HEK293T (cell line): ENCODE data around the gene AGAP1.

Source experiments
- CTCF ChIA-PET: fragments of 350-600 bp; formaldehyde crosslinking; extraction: SDS; loops from one replicate; lab custom pipeline; 2021; ENCODE audit warnings: antibody characterized with exemption, inconsistent platforms; lab: Yijun Ruan, JAX
- POLR2A ChIA-PET: fragments of 350-600 bp; formaldehyde crosslinking; extraction: SDS; loops from one replicate; lab custom pipeline; 2020; ENCODE audit warnings: antibody characterized with exemption, inconsistent platforms; lab: Yijun Ruan, JAX
- DNase-seq: peaks from one replicate; pipeline ENCODE4 v3.0.0; 2012; ENCODE audit warnings: mixed read lengths; ENCODE audit errors: extremely low spot score
- ARNT ChIP-seq: fragments of 450-650 bp; IDR thresholded peaks from 2 replicates; pipeline ENCODE4 v1.6.1; 2017; ENCODE audit warnings: mild to moderate bottlenecking
- BHLHE40 ChIP-seq: fragments of 450-650 bp; IDR thresholded peaks from 2 replicates; pipeline ENCODE4 v1.6.1; 2016; ENCODE audit warnings: mild to moderate bottlenecking, moderate library complexity, borderline replicate concordance
- CTBP1 ChIP-seq: fragments of 450-650 bp; IDR thresholded peaks from 2 replicates; pipeline ENCODE4 v1.6.1; 2016; ENCODE audit warnings: borderline replicate concordance
- ELF4 ChIP-seq: fragments of 450-650 bp; IDR thresholded peaks from 2 replicates; pipeline ENCODE4 v1.6.1; 2017; ENCODE audit warnings: antibody characterized with exemption
- FOXA1 ChIP-seq: fragments of 450-650 bp; IDR thresholded peaks from 2 replicates; pipeline ENCODE4 v1.6.1; 2016; ENCODE audit warnings: mild to moderate bottlenecking
- FOXK2 ChIP-seq: fragments of 450-650 bp; IDR thresholded peaks from 2 replicates; pipeline ENCODE4 v1.6.1; 2016; ENCODE audit warnings: mild to moderate bottlenecking
- FOXM1 ChIP-seq: fragments of 450-650 bp; IDR thresholded peaks from 2 replicates; pipeline ENCODE4 v1.6.1; 2017; ENCODE audit warnings: mild to moderate bottlenecking, borderline replicate concordance
- HDGF ChIP-seq: fragments of 450-650 bp; IDR thresholded peaks from 2 replicates; pipeline ENCODE4 v1.6.1; 2017; ENCODE audit warnings: antibody characterized with exemption, borderline replicate concordance
- L3MBTL2 ChIP-seq: fragments of 450-650 bp; conservative IDR thresholded peaks from 2 replicates; pipeline ENCODE4 v1.6.1; 2016; ENCODE audit warnings: mild to moderate bottlenecking
- LEF1 ChIP-seq: fragments of 450-650 bp; IDR thresholded peaks from 2 replicates; pipeline ENCODE4 v1.6.1; 2017; ENCODE audit warnings: mild to moderate bottlenecking, borderline replicate concordance
- NFRKB ChIP-seq: fragments of 450-650 bp; IDR thresholded peaks from 2 replicates; pipeline ENCODE4 v1.6.1; 2016; ENCODE audit warnings: mild to moderate bottlenecking, moderate library complexity
- SP1 ChIP-seq: fragments of 450-650 bp; IDR thresholded peaks from 2 replicates; pipeline ENCODE4 v1.6.1; 2017
- SUZ12 ChIP-seq: fragments of 450-650 bp; IDR thresholded peaks from 2 replicates; pipeline ENCODE4 v1.6.1; 2016; ENCODE audit warnings: mild to moderate bottlenecking
- TARDBP ChIP-seq: fragments of 450-650 bp; IDR thresholded peaks from 2 replicates; pipeline ENCODE4 v1.6.1; 2016
- ZNF384 ChIP-seq: fragments of 450-650 bp; IDR thresholded peaks from 2 replicates; pipeline ENCODE4 v1.6.1; 2016
- TF ChIP-seq, protein P1 (sequence below): fragments of 450-650 bp; IDR thresholded peaks from 2 replicates; pipeline ENCODE4 v1.6.1; 2016

AGAP1 gene

DNA sequence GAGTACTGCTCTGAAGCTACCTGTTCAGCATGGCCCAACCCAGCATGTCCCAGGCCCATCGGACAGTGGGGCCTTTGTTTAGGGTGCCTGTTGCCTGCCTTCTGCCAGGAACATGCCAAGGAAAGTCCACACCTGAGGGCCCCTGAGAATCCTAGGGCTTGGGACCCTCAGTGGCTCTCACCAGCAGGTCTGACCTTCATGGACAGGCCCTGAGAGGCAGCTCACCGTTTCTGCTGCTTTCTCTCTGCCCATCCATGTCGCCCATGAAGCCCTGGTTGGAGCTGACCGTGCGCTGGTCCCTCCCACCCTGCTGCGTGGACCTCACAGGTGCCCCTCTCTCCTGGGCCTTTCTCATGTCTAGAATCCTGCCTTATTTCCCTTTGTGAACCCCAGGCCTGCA lies 550.3 kb downstream of the AGAP1 start:
- TF ChIP-seq FOXK2 (no peak), ZNF384 (no peak), NFRKB (no peak), CTBP1 (no peak), ELF4 (no peak), BHLHE40 (no peak), LEF1 (no peak), FOXM1 (no peak), ARNT (no peak)
- ChIA-PET CTCF (no interaction called here), POLR2A (no interaction called here)
- DNase-seq = no peak

DNA sequence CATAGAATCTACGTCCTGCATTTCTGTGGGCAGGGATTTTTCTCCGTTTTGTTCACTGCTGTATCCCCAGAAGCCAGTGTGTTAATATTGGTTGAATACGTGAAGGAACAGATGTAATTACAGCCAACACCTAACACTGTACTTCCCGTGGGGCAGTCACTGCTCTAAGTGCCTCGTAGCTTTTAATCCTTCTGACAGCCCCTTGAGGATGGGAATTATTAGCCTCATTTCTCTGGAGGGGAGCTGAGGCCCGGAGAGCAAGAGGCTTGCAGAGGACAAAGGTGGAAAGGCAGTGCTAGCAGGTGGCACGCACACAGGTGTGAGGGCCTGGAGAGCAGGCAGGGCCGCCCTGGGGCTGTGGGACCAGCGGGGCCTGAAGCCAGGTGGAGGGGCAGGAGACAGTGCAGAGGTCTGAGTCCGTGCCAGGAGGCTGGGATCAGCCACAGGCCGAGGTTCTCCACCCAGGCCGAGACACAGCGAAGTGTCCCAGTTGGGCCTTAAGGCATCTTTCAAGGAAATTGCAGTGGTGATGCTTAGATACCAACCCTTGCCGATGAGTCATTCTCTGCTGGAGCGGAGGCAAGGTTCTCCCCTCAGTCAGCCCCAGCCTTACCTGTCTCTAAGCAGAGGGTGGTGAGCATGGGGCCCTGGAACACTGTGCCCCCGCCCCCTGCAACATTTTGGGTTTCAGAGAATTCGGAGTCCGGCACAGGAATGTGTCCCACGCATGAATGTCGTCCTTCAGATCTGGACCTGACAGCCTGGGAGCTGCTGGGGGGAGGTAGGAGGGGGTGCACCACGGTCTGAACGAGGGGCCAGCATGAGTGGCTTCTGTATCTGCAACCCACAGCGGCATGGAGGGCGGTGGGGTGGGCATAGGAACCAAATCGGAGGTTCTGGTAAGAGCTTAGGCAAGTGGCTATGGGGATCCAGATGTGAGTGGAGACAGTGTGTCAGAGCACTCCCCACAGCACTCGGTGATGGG lies 551.7 kb downstream of the AGAP1 start:
- POLR2A ChIA-PET = no interaction called here
- DNase-seq = no peak
- CTCF ChIA-PET = no interaction called here
- TF ChIP-seq FOXM1 (no peak), ARNT (no peak), TARDBP (no peak)
- TF ChIP-seq, protein P1, sequence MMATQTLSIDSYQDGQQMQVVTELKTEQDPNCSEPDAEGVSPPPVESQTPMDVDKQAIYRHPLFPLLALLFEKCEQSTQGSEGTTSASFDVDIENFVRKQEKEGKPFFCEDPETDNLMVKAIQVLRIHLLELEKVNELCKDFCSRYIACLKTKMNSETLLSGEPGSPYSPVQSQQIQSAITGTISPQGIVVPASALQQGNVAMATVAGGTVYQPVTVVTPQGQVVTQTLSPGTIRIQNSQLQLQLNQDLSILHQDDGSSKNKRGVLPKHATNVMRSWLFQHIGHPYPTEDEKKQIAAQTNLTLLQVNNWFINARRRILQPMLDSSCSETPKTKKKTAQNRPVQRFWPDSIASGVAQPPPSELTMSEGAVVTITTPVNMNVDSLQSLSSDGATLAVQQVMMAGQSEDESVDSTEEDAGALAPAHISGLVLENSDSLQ = no peak

DNA sequence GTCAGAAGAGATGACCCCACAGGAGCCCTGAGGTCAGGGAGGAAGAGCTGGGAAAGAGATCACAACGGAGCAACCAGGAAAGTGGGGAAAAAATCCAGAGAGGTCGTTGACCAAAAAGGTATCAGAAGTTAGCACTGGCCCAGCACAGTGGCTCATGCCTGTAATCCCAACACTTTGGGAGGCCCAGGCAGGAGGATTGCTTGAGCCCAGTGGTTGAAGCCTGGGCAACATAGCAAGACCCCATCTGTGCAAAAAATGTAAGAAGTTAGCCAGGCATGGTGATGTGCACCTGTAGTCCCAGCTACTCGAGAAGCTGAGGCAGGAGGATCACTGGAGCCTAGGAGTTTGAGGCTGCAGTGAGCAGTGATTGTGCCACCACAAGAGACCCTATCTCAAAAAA lies 552.9 kb downstream of the AGAP1 start:
- CTCF ChIA-PET = no interaction called here
- POLR2A ChIA-PET = no interaction called here
- TF ChIP-seq, protein P1 = no peak
- no peak for TF ChIP-seq ARNT
- no peak for TF ChIP-seq L3MBTL2
- TF ChIP-seq ZNF384 = no peak
- no peak for TF ChIP-seq FOXM1
- TF ChIP-seq ELF4 = no peak
- TF ChIP-seq HDGF = no peak
- TF ChIP-seq FOXA1 = no peak
- no peak for TF ChIP-seq CTBP1
- no peak for TF ChIP-seq SP1
- no peak for TF ChIP-seq BHLHE40
- no peak for TF ChIP-seq LEF1
- TF ChIP-seq TARDBP = no peak
- no peak for TF ChIP-seq NFRKB
- TF ChIP-seq SUZ12 = no peak
- TF ChIP-seq FOXK2 = no peak
- DNase-seq = no peak

DNA sequence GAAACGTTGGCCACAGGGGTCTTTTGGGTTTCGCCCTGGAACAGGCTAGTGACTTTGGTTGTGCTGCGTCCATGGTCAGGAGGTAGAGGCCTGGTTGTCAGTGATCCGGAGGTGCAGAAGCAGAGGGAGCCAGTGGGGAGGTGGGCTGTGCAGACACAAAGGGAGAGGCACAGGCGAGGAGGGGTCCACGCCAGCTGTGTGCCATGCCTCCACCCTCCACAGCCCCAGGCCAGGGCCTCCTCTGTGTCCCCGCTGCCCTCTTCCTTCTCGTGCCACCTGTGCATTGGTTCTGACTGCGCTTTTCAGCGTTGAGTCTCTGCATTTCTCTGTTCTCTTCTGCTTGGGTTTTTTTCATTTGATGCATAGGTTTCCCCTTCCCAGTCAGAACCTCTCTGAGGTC lies 553.3 kb downstream of the AGAP1 start:
- ChIA-PET POLR2A (no interaction called here), CTCF (no interaction called here)
- DNase-seq = no peak
- TF ChIP-seq FOXA1 (no peak), L3MBTL2 (no peak), CTBP1 (no peak), HDGF (no peak), TARDBP (no peak), SUZ12 (no peak)

DNA sequence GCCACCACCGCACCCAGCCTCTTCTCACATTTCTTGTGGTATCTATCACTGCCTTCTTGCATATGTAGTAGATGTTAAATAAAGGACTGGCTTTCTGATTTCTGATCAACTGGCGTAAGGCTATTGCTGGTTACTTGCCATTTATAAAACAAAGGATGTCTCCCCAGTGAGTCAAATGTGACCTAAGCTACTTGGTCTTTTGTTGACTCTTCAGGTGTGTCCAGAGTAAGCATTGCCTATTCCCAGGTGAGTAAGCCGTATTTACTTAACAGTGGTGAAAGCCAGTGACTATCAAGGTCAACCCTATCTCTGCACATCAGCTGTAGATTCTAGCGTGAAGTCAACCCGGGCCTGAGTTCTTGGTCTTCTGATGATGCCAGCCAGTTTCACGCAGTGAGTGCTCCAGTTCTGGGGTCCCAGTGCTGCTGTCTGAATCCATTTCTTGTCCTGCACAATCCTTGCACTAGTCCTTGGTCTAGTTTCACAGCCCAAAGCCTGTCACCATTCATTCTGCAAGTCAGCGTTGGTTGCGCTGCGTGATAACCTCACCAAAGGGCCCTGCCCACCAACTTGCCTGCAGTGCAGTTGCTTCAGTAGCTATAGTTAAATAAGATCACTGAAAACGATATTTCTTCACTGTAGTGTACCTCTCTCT lies 554.2 kb downstream of the AGAP1 start:
- DNase-seq = no peak
- TF ChIP-seq LEF1 (no peak), SP1 (no peak), ELF4 (no peak), ZNF384 (no peak), SUZ12 (no peak), CTBP1 (no peak), NFRKB (no peak), HDGF (no peak), FOXA1 (no peak), FOXM1 (no peak), L3MBTL2 (no peak), ARNT (no peak), TARDBP (no peak)
- TF ChIP-seq, protein P1 = no peak
- ChIA-PET POLR2A (no interaction called here), CTCF (no interaction called here)

DNA sequence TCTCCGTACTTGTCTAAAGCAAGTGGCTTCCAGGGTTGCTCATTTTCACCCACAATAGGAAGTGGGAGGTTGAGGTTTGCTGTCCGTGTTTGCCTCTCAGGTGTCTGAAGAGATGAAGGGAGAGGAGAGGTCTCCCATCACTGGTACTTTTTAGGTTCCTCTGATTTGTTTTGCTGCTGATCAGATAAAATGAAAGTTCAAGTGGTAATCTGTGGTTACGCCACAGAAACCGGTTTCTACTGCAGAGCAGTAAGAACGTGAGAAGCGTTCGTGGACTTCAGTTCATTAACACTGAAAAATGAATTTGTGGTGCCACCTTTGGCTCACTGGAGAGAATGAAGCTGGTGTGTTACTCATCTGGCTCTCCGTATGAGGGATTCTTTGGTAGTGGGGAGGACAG lies 556.1 kb downstream of the AGAP1 start:
- POLR2A ChIA-PET = no interaction called here
- CTCF ChIA-PET = no interaction called here
- TF ChIP-seq BHLHE40 = no peak
- no peak for TF ChIP-seq NFRKB
- TF ChIP-seq FOXM1 = no peak
- TF ChIP-seq SP1 = no peak
- TF ChIP-seq L3MBTL2 = no peak
- TF ChIP-seq HDGF = no peak
- no peak for TF ChIP-seq ELF4
- no peak for TF ChIP-seq CTBP1
- no peak for DNase-seq
